ENCODE measurements around the gene EPB41. TPM values are rescaled to one million over a fixed set of nuclear protein-coding genes. Genes with fewer than 3 reads are reported as not detected.

Gene EPB41
- total RNA-seq, 4 donors from 2014 or later: 16.7 to 30.8 (median 21.7) TPM

DNA sequence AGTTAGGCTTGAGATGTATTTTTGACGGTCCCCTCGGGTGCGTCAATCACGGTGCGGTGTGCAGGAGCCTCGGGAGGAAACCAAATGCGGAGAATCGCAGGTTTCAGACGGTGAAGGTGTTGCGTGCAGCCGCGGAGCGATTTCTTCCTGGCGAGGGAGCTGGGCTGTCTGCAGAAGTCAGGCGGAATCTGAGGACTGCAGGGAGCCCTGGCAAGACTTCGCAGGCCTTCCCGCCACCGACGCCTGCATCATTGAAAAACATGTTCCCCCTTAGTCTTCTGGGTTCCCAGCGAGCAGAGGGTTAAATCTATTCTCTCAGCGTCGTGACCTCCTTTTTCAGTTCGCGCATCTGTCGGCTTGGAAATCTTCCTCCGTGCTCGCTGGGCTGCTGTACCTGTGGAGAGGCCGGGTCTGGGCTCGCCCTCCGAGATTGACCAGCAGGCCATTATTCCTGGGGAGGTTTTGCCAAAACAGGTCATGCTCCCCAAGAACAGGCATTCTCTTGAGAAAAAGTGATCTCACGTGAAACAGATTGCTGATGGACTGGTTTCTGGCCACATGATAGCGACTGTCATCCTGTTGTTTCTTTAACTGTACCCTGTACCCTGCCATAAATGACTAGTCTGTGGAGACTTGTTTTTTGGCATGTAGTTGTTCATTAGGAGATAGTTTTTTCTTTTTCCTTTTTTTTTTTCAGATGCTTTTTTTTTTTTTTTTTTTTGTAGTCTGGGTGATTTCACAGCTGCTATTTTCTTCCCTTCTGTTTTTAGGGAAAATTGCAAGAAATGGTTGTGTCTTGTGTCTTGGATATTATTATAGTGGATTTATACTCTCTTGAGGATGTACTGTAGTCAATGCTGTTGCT is 894 bp downstream of the EPB41 start:
- Histone ChIP-seq H3K36me3 (no peaks in the 10 kb centered on the region), H3K4me3 (peak overlapping the region; percentile 47 to 93), H3K27me3 (no peaks in the 10 kb centered on the region), H3K27ac (peak overlapping the region in 3 of 4 donors; percentile 71 to 81 (median 76)), H3K4me1 (peaks cover 0 to 21% (median 4%) of the 10 kb centered on the region in 3 donors), H3K9me3 (no peaks in the 10 kb centered on the region)
- 4 to 8% methylated on average over 12 to 13 of the region's 32 CpGs for WGBS, 2 donors (ENCODE audit: low coverage in 1 of 2)
- peak; percentile 14 for ATAC-seq
- TF ChIP-seq POLR2A (IDR thresholded peaks at IDR 0.05) (no peak), EP300 (IDR thresholded peaks at IDR 0.05) (no peak), POLR2AphosphoS5 (IDR thresholded peaks at IDR 0.05) (no peak)
- TF ChIP-seq, protein P1, sequence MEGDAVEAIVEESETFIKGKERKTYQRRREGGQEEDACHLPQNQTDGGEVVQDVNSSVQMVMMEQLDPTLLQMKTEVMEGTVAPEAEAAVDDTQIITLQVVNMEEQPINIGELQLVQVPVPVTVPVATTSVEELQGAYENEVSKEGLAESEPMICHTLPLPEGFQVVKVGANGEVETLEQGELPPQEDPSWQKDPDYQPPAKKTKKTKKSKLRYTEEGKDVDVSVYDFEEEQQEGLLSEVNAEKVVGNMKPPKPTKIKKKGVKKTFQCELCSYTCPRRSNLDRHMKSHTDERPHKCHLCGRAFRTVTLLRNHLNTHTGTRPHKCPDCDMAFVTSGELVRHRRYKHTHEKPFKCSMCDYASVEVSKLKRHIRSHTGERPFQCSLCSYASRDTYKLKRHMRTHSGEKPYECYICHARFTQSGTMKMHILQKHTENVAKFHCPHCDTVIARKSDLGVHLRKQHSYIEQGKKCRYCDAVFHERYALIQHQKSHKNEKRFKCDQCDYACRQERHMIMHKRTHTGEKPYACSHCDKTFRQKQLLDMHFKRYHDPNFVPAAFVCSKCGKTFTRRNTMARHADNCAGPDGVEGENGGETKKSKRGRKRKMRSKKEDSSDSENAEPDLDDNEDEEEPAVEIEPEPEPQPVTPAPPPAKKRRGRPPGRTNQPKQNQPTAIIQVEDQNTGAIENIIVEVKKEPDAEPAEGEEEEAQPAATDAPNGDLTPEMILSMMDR (IDR thresholded peaks at IDR 0.05): no peak

DNA sequence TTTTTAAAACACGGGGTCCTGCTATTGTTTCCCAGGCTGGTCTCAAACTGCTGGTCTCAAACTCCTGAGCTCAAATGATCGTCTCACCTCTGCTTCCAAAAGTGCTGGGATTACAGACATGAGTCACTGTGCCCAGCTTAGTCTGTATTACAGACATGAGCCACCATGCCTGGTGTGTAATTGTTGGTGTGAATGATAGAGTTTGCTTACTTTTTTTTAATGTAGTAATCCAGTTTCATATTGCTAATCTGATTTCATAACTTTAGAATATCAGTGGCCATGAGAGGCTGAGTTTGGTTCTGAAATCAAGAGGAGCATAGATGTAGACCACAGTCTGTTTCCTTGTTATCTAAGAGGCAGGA is 3.4 kb downstream of the EPB41 start:
- H3K27me3 ChIP-seq: no peaks in the 10 kb centered on the region
- H3K4me3 ChIP-seq: no peak overlapping the region
- peaks cover 0 to 21% (median 4%) of the 10 kb centered on the region in 3 donors for H3K4me1 ChIP-seq
- WGBS, 2 donors (ENCODE audit: low coverage in 1 of 2): 75 to 88% methylated on average over 2 of the region's 2 CpGs
- H3K9me3 ChIP-seq: no peaks in the 10 kb centered on the region
- H3K36me3 ChIP-seq: no peaks in the 10 kb centered on the region
- ATAC-seq: no peak
- TF ChIP-seq, protein P1 (IDR thresholded peaks at IDR 0.05): no peak
- TF ChIP-seq POLR2AphosphoS5 (IDR thresholded peaks at IDR 0.05) (no peak), POLR2A (IDR thresholded peaks at IDR 0.05) (no peak), EP300 (IDR thresholded peaks at IDR 0.05) (no peak)
- no peak overlapping the region for H3K27ac ChIP-seq

DNA sequence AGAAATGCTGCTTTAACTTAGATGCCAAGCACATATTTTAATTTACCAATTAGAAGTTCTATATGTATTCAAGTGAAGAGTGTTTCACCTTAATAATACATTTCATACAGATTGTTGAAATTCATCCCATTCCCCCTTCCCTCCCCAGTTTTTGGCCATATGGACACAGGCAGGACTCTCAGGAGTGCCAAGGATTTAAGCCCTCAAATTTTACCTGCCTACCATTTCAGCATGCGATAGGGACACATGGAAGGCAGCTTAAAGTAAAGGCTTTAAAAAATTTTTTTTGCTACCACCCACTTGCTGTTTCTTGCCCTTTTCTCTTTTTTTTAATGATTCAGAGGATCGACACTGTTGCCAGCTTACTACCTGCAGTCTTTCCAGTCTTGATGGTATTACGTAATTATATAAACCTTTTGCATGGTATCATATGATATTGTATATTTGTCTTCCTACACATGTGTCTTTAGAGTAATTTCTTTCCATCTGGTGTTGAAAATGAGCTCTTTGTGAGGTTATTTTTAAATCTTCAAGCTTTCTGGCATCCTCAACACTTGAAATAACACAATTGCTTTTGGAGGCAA is 7.0 kb downstream of the EPB41 start:
- Histone ChIP-seq H3K4me3 (no peak overlapping the region), H3K27ac (no peak overlapping the region), H3K36me3 (no peaks in the 10 kb centered on the region), H3K27me3 (no peaks in the 10 kb centered on the region), H3K4me1 (no peaks in the 10 kb centered on the region), H3K9me3 (no peaks in the 10 kb centered on the region)
- no peak for ATAC-seq
- 90 to 94% methylated on average over 3 of the region's 3 CpGs for WGBS, 2 donors (ENCODE audit: low coverage in 1 of 2)
- TF ChIP-seq POLR2AphosphoS5 (IDR thresholded peaks at IDR 0.05) (no peak), POLR2A (IDR thresholded peaks at IDR 0.05) (no peak), EP300 (IDR thresholded peaks at IDR 0.05) (no peak)
- TF ChIP-seq, protein P1 (IDR thresholded peaks at IDR 0.05): no peak

DNA sequence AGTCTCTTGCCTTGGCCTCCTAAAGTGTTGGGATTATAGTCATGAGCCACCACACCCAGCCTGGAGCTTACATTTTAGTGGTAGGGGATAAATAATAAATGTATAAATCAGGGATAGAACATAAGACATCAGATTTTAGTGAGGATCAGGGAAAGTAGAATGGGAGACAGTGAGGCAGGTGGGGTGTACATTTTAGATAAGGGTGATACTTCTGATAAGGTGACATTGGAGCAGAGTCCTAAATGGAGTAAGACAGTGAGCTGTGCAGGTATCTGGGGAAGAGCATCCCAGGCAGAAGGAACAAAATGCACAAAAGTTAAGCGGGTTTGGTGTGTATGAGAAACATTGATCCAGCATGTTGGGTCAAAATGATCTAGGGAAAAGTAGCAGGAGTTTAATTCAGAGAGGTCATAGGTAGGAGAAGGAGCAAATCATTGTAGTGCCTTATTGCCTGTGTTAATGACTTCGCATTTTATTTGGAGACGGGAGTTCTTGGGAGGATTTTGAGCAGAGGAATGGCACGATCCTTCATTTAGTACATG is 11.1 kb downstream of the EPB41 start:
- no peak overlapping the region for H3K27ac ChIP-seq
- no peaks in the 10 kb centered on the region for H3K27me3 ChIP-seq
- H3K9me3 ChIP-seq: no peaks in the 10 kb centered on the region
- H3K36me3 ChIP-seq: no peaks in the 10 kb centered on the region
- no peak for ATAC-seq
- peaks cover 4 to 24% (median 11%) of the 10 kb centered on the region in 3 donors for H3K4me1 ChIP-seq
- H3K4me3 ChIP-seq: no peak overlapping the region
- WGBS, 2 donors (ENCODE audit: low coverage in 1 of 2): 93 to 100% methylated on average over 3 to 4 of the region's 4 CpGs
- TF ChIP-seq POLR2A (IDR thresholded peaks at IDR 0.05) (no peak), EP300 (IDR thresholded peaks at IDR 0.05) (no peak), POLR2AphosphoS5 (IDR thresholded peaks at IDR 0.05) (no peak)
- TF ChIP-seq, protein P1 (IDR thresholded peaks at IDR 0.05): no peak
